Subcutaneous abdominal adipose tissue (tissue), 5 donors: ENCODE results near the gene MAPKBP1.

Experiments
- H3K27ac ChIP-seq: one replicate; pipeline ENCODE4 v1.7.0; 2013; ENCODE audit warnings: low read depth, mild to moderate bottlenecking, inconsistent platforms, low read length, moderate library complexity
- H3K27me3 ChIP-seq, 5 donors: one replicate each; pipeline ENCODE4 v1.7.0; 2013; ENCODE audit warnings: low read length in 5 of 5, inconsistent platforms in 1 of 5; ENCODE audit not compliant: control insufficient read depth in 5 of 5, insufficient read depth in 4 of 5
- H3K36me3 ChIP-seq, 5 donors: one replicate each; pipeline ENCODE4 v1.7.0; 2013; ENCODE audit warnings: low read length in 5 of 5; ENCODE audit not compliant: control insufficient read depth in 5 of 5, insufficient read depth in 5 of 5
- H3K4me1 ChIP-seq, 5 donors: one replicate each; pipeline ENCODE4 v1.7.0; 2013; ENCODE audit warnings: low read length in 5 of 5, mild to moderate bottlenecking in 3 of 5, moderate library complexity in 1 of 5; ENCODE audit not compliant: control insufficient read depth in 5 of 5, insufficient read depth in 5 of 5
- H3K4me3 ChIP-seq, 5 donors: one replicate each; pipeline ENCODE4 v1.7.0; 2013; ENCODE audit warnings: low read length in 5 of 5, low read depth in 1 of 5
- H3K9ac ChIP-seq, 5 donors: one replicate each; pipeline ENCODE4 v1.7.0; 2013; ENCODE audit warnings: low read length in 5 of 5, mild to moderate bottlenecking in 4 of 5, moderate library complexity in 3 of 5
- H3K9me3 ChIP-seq, 5 donors: one replicate each; pipeline ENCODE4 v1.7.0; 2013; ENCODE audit warnings: low read length in 5 of 5; ENCODE audit not compliant: control insufficient read depth in 5 of 5
- donor health status: healthy.
- donor health status: healthy.
- donor health status: healthy.
- donor health status: healthy.
- donor health status: healthy.

Gene MAPKBP1

GRCh38 chr15:41847206-41847605, 72.9 kb downstream of the MAPKBP1 start:
- H3K36me3 ChIP-seq, result peaks cover 0 to 69% (median 57%) of the 10 kb centered on the region in 5 donors

GRCh38 chr15:41847981-41848380, 73.7 kb downstream of the MAPKBP1 start:
- no peak overlapping the region for H3K27ac ChIP-seq
- no peak overlapping the region for H3K9ac ChIP-seq
- peaks cover 0 to 8% (median 0%) of the 10 kb centered on the region in 5 donors for H3K27me3 ChIP-seq
- H3K4me1 ChIP-seq, result no peaks in the 10 kb centered on the region
- peaks cover 0 to 64% (median 57%) of the 10 kb centered on the region in 5 donors for H3K36me3 ChIP-seq
- no peak overlapping the region for H3K4me3 ChIP-seq
- H3K9me3 ChIP-seq, result no peaks in the 10 kb centered on the region

More at GRCh38 chr15:41847206-41847605, 72.9 kb downstream of the MAPKBP1 start:
- no peak overlapping the region for H3K27ac ChIP-seq
- no peaks in the 10 kb centered on the region for H3K9me3 ChIP-seq
- H3K4me3 ChIP-seq, result no peak overlapping the region
- peaks cover 0 to 2% (median 0%) of the 10 kb centered on the region in 5 donors for H3K27me3 ChIP-seq
- no peak overlapping the region for H3K9ac ChIP-seq
- H3K4me1 ChIP-seq, result peaks cover 0 to 1% (median 0%) of the 10 kb centered on the region in 5 donors

GRCh38 chr15:41848631-41849030, 74.3 kb downstream of the MAPKBP1 start:
- Histone ChIP-seq H3K27ac (no peak overlapping the region), H3K27me3 (peaks cover 0 to 8% (median 0%) of the 10 kb centered on the region in 5 donors), H3K36me3 (peaks cover 0 to 58% (median 54%) of the 10 kb centered on the region in 5 donors), H3K4me3 (no peak overlapping the region), H3K9ac (no peak overlapping the region), H3K4me1 (no peaks in the 10 kb centered on the region), H3K9me3 (no peaks in the 10 kb centered on the region)

DNA sequence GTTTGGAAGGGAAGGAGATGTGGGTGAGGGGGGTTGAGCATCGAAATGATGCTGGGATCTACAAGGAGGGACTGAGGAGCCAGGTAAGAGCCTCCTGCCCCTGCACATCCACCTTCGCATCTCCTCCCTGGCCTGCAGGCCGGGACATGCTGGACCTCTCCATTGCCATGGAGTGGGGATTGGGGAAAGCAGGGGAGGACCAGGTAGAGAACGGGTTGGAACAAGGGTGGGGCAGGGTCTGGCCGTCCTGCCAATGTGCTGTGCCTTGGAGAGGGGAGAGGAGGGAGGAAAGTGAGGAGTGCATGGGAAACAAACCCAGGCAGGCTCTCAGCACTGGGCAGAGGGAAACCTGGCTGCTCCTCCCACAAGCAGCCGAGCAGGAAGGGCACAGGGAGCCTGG, 74.9 kb downstream of the MAPKBP1 start:
- H3K27ac ChIP-seq, result no peak overlapping the region
- no peaks in the 10 kb centered on the region for H3K9me3 ChIP-seq
- no peak overlapping the region for H3K4me3 ChIP-seq
- H3K36me3 ChIP-seq, result peaks cover 0 to 52% (median 49%) of the 10 kb centered on the region in 5 donors
- H3K4me1 ChIP-seq, result no peaks in the 10 kb centered on the region
- H3K27me3 ChIP-seq, result peaks cover 0 to 8% (median 3%) of the 10 kb centered on the region in 5 donors
- no peak overlapping the region for H3K9ac ChIP-seq

DNA sequence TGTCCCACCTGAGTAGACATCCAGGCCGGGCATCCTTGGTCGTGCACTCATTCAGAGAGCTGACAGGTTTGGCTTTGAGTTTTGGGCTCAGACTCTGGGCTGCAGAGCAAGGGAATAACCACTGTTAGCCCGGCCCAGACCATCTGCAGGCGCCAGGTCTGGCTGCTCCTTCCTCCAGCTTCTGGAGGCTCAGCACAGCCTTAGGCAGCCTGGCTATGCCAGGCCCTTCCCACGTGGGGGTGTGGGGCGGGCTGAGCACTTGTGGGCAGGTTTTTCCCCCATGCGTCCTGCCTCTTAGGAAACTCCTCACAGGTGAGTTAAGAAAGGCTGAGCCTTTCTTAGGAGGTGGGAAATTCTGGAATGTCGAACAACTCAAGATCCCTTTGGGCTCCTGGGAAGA, 75.6 kb downstream of the MAPKBP1 start:
- H3K9ac ChIP-seq, result no peak overlapping the region
- H3K9me3 ChIP-seq, result no peaks in the 10 kb centered on the region
- H3K4me1 ChIP-seq, result no peaks in the 10 kb centered on the region
- H3K27ac ChIP-seq, result no peak overlapping the region
- H3K27me3 ChIP-seq, result peaks cover 0 to 8% (median 3%) of the 10 kb centered on the region in 5 donors
- peaks cover 0 to 45% (median 43%) of the 10 kb centered on the region in 5 donors for H3K36me3 ChIP-seq
- no peak overlapping the region for H3K4me3 ChIP-seq

GRCh38 chr15:41850482-41851166, 76.3 kb downstream of the MAPKBP1 start:
- Histone ChIP-seq H3K9ac (no peak overlapping the region), H3K36me3 (peaks cover 0 to 41% (median 35%) of the 10 kb centered on the region in 5 donors), H3K27ac (no peak overlapping the region), H3K4me3 (no peak overlapping the region), H3K9me3 (no peaks in the 10 kb centered on the region), H3K4me1 (no peaks in the 10 kb centered on the region), H3K27me3 (peaks cover 0 to 9% (median 4%) of the 10 kb centered on the region in 5 donors)

GRCh38 chr15:41851167-41851523, 76.9 kb downstream of the MAPKBP1 start:
- H3K27me3 ChIP-seq, result peaks cover 0 to 11% (median 5%) of the 10 kb centered on the region in 5 donors
- H3K4me3 ChIP-seq, result no peak overlapping the region
- peaks cover 0 to 36% (median 30%) of the 10 kb centered on the region in 5 donors for H3K36me3 ChIP-seq
- no peaks in the 10 kb centered on the region for H3K4me1 ChIP-seq
- no peaks in the 10 kb centered on the region for H3K9me3 ChIP-seq
- no peak overlapping the region for H3K9ac ChIP-seq
- H3K27ac ChIP-seq, result no peak overlapping the region

GRCh38 chr15:41851755-41852370, 77.6 kb downstream of the MAPKBP1 start:
- Histone ChIP-seq H3K9ac (no peak overlapping the region), H3K9me3 (no peaks in the 10 kb centered on the region), H3K36me3 (peaks cover 0 to 29% (median 23%) of the 10 kb centered on the region in 5 donors), H3K27ac (no peak overlapping the region), H3K27me3 (peaks cover 0 to 12% (median 5%) of the 10 kb centered on the region in 5 donors), H3K4me3 (no peak overlapping the region), H3K4me1 (no peaks in the 10 kb centered on the region)

DNA sequence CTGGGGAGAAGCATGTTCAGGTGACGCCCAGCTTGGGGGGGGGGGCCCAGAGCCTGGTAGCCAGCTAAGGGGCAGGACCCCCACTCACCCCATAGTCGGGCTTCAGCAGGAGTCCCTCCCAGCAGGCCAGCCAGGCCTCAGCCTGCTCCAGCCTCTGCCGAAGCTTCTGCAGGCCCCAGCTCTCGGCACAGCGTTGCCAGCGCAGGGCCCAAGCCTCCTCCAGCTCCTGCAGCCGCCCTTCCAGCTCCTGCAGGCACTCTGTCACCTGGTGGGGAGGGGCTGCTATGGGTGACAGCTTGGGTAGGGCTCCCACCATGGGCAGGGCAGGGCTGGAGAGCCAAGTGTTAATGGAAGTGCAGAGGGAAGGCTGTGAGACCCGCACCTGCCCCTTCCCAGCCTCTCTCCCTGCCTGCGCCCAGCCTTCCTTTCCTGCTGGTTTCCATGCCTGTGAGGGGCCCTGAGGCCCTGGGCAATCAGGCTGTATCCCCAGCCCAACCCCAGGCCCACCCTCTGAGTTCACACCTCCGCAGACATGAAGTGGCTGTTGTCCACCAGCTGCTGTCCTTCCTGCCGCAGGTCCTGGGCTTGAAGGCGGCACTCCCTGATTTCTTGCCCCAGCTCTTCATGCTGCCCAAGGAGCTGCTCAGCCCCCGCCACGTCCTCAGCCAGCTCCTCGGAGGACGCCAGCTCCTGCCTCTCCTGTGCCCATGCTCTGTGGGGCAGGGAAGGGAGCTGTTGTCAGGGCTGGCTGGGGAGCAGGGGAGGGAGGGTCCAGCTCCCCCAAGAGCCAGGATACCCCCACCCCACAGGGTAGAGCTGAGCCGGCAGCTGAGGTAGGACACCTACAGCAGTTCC, 78.7 kb downstream of the MAPKBP1 start:
- no peak overlapping the region for H3K27ac ChIP-seq
- H3K9me3 ChIP-seq, result no peaks in the 10 kb centered on the region
- H3K36me3 ChIP-seq, result peaks cover 0 to 18% (median 12%) of the 10 kb centered on the region in 5 donors
- no peak overlapping the region for H3K9ac ChIP-seq
- H3K4me1 ChIP-seq, result no peaks in the 10 kb centered on the region
- H3K4me3 ChIP-seq, result no peak overlapping the region
- peaks cover 0 to 13% (median 5%) of the 10 kb centered on the region in 5 donors for H3K27me3 ChIP-seq
